PC-3 (cell line): ENCODE data around the gene BMP7. TPM values are rescaled to one million over a fixed set of nuclear protein-coding genes. Genes with fewer than 3 reads are reported as not detected.

Source experiments
- ATAC-seq: fragments of 200-7000 bp; cut with Tn5 transposase; 2 replicates; pipeline ENCODE4 v1.9.1; 2020; ENCODE audit warnings: mild to moderate bottlenecking, moderate library complexity
- BruUV-seq: library from RNA; stranded (reverse); fragments of 400-500 nt; replicated peaks from 2 replicates; lab custom pipeline; 2021; lab: Mats Ljungman, UMichigan
- CTCF ChIA-PET: fragments of 300-600 bp; sonication (Branson Sonifier 250); formaldehyde crosslinking; loops from one replicate; lab custom pipeline; 2022; ENCODE audit warnings: antibody characterized with exemption; lab: Charles Lee
- POLR2A ChIA-PET: fragments of 300-600 bp; sonication (Branson Sonifier 250); formaldehyde crosslinking; loops from one replicate; lab custom pipeline; 2022; ENCODE audit warnings: antibody characterized with exemption; ENCODE audit not compliant: unreplicated experiment; lab: Charles Lee
- DNase-seq: peaks from one replicate; pipeline ENCODE4 v3.0.0-alpha.2; 2015
- H2AFZ ChIP-seq: fragments of 300-600 bp; sonication (generic); 2 replicates; pipeline ENCODE4 v1.6.0; 2016; ENCODE audit warnings: antibody characterized with exemption, low read length
- H3F3A ChIP-seq: fragments of 300-600 bp; sonication (generic); one replicate; pipeline ENCODE4 v1.6.0; 2017; ENCODE audit warnings: antibody characterized with exemption, low read length, control low read depth, mild to moderate bottlenecking; ENCODE audit not compliant: unreplicated experiment
- H3K27ac ChIP-seq: fragments of 300-600 bp; sonication (generic); 2 replicates; pipeline ENCODE4 v1.5.1; 2016; ENCODE audit warnings: mild to moderate bottlenecking, low read length
- H3K27me3 ChIP-seq: fragments of 300-600 bp; sonication (generic); 2 replicates; pipeline ENCODE4 v1.6.1; 2016; ENCODE audit warnings: low read length, mixed read lengths
- H3K36me3 ChIP-seq: fragments of 300-600 bp; sonication (generic); 2 replicates; pipeline ENCODE4 v1.6.1; 2016; ENCODE audit warnings: low read depth, mixed run types, low read length, mixed read lengths
- H3K4me1 ChIP-seq: fragments of 300-600 bp; sonication (generic); 2 replicates; pipeline ENCODE4 v1.5.1; 2016; ENCODE audit warnings: low read length; ENCODE audit not compliant: insufficient read depth
- H3K4me2 ChIP-seq: fragments of 300-600 bp; sonication (generic); 2 replicates; pipeline ENCODE4 v1.6.0; 2016; ENCODE audit warnings: low read length
- H3K4me3 ChIP-seq: fragments of 300-600 bp; sonication (generic); 2 replicates; pipeline ENCODE4 v1.5.1; 2016; ENCODE audit warnings: mild to moderate bottlenecking, low read length, mixed read lengths
- H3K79me2 ChIP-seq: fragments of 300-600 bp; sonication (generic); 2 replicates; pipeline ENCODE4 v1.6.1; 2017; ENCODE audit warnings: low read length, mixed read lengths
- H3K9ac ChIP-seq: fragments of 300-600 bp; sonication (generic); 2 replicates; pipeline ENCODE4 v1.6.0; 2016; ENCODE audit warnings: mild to moderate bottlenecking, low read length
- H3K9me2 ChIP-seq: fragments of 300-600 bp; sonication (generic); replicated peaks from 2 replicates; pipeline ENCODE4 v1.6.1; 2016; ENCODE audit warnings: mixed run types, low read length, mixed read lengths
- H3K9me3 ChIP-seq: fragments of 300-600 bp; sonication (generic); 2 replicates; pipeline ENCODE4 v1.6.1; 2016; ENCODE audit warnings: low read length, mixed read lengths
- H4K20me1 ChIP-seq: fragments of 300-600 bp; sonication (generic); 2 replicates; pipeline ENCODE4 v1.6.1; 2016; ENCODE audit warnings: low read length, mixed read lengths
- EZH2 ChIP-seq: fragments of 300-600 bp; sonication (generic); IDR thresholded peaks from one replicate; pipeline ENCODE4 v1.6.1; 2017; ENCODE audit warnings: antibody characterized with exemption, mild to moderate bottlenecking, low read length; ENCODE audit not compliant: unreplicated experiment
- EZH2phosphoT487 ChIP-seq: fragments of 300-600 bp; sonication (generic); IDR thresholded peaks from 2 replicates; pipeline ENCODE4 v1.6.1; 2018; ENCODE audit warnings: mild to moderate bottlenecking, antibody characterized with exemption, low read length, borderline replicate concordance
- intact Hi-C: fragments of 100-400 bp; cut with micrococcal nuclease; formaldehyde crosslinking; loops from 2 replicates; pipeline ENCODE4 v1.9.0; 2023
- total RNA-seq: library from RNA; depleted of rRNA; stranded (reverse); fragments of >200 nt; gene quantifications from 2 replicates; pipeline ENCODE4 v1.2.3, GENCODE V29; 2014
- TF ChIP-seq, protein P1 (sequence below): fragments of 300-600 bp; sonication (generic); conservative IDR thresholded peaks from 2 replicates; pipeline ENCODE4 v1.5.1; 2017; ENCODE audit warnings: antibody characterized with exemption, low read depth, mild to moderate bottlenecking, low read length

BMP7 gene
- total RNA-seq, 1 experiment from 2014 or later, result not detected

DNA sequence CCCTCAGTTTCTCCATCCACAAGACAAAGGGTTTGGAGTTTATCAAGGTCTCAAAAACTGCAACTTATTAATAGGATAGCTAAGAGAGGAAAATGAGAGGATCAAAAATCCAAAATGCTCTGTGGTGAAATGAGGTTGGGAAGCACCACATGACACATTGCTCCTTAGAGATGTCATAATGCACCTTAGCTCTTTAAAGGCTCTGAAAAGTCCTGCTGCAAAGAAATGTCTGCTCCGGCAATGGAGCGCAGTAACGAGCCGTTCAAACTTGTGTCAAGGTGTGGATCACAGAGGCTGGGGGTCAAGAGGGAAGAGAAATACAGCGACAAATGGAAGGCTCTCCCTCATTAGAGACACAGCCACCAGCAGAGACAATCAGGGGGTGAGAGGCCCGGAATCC is 53.1 kb downstream of the BMP7 start:
- peaks cover 12% of the 10 kb centered on the region for H3K4me1 ChIP-seq
- H3K9me3 ChIP-seq, result no peaks in the 10 kb centered on the region
- no peaks in the 10 kb centered on the region for H3K36me3 ChIP-seq
- no peaks in the 10 kb centered on the region for H3F3A ChIP-seq
- H3K4me2 ChIP-seq, result peak overlapping the region; percentile 79
- H3K4me3 ChIP-seq, result no peak overlapping the region
- peak overlapping the region; percentile 78; the same call in 1 of the 2 replicates for H2AFZ ChIP-seq
- no peak for DNase-seq
- ChIA-PET CTCF (no interaction called here), POLR2A (no interaction called here)
- TF ChIP-seq EZH2phosphoT487 (no peak), EZH2 (no peak)
- TF ChIP-seq, protein P1, sequence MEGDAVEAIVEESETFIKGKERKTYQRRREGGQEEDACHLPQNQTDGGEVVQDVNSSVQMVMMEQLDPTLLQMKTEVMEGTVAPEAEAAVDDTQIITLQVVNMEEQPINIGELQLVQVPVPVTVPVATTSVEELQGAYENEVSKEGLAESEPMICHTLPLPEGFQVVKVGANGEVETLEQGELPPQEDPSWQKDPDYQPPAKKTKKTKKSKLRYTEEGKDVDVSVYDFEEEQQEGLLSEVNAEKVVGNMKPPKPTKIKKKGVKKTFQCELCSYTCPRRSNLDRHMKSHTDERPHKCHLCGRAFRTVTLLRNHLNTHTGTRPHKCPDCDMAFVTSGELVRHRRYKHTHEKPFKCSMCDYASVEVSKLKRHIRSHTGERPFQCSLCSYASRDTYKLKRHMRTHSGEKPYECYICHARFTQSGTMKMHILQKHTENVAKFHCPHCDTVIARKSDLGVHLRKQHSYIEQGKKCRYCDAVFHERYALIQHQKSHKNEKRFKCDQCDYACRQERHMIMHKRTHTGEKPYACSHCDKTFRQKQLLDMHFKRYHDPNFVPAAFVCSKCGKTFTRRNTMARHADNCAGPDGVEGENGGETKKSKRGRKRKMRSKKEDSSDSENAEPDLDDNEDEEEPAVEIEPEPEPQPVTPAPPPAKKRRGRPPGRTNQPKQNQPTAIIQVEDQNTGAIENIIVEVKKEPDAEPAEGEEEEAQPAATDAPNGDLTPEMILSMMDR, result no peak
- H3K9me2 ChIP-seq, result no peaks in the 10 kb centered on the region
- H3K79me2 ChIP-seq, result no peaks in the 10 kb centered on the region
- H3K9ac ChIP-seq, result no peak overlapping the region
- no peaks in the 10 kb centered on the region for H4K20me1 ChIP-seq
- no peak for ATAC-seq
- no TSS peak for BruUV-seq
- no peaks in the 10 kb centered on the region for H3K27me3 ChIP-seq
- H3K27ac ChIP-seq, result no peak overlapping the region
- intact Hi-C loops, result no loop called here

DNA sequence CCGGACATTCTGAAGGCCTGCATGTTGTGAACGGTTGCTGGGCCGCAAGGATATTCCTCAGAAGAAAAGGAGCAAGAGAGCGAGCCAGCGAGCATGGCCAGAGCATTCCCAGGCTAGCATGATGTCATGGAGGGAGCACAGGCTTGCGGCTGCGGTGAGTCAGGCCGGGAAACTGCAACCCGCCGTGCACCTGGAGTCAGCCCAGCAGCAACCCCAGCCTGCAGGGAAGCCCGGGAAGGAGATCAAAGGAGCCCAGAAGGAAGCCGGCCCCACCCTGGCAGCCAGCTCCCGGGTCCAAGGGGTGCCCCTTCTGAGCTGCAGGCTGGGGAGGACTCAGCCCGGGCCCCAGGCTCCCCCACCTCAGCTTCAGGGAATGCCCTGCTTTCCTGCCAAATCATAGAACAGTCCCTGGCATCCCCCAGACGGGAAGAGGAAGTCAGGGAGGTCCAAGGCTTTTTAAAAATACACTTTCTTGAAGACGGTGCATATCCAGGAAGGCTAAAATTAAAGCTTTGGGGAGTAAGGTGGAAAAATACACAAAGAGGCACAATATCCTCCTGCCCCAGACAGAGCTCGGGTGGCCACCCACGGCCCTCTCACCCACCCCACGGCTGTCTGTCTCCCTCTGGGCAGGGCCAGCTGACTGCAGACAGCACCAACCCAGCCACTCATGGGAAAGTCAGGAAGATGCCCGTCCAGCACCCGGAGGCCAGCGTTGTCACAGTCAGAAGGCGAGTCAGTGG is 53.7 kb downstream of the BMP7 start:
- intact Hi-C loops, result no loop called here
- ChIA-PET CTCF (no interaction called here), POLR2A (no interaction called here)
- no TSS peak for BruUV-seq
- no peaks in the 10 kb centered on the region for H4K20me1 ChIP-seq
- no peaks in the 10 kb centered on the region for H3K27me3 ChIP-seq
- H3K36me3 ChIP-seq, result no peaks in the 10 kb centered on the region
- no peaks in the 10 kb centered on the region for H3F3A ChIP-seq
- H3K4me2 ChIP-seq, result peak overlapping the region; percentile 79
- ATAC-seq, result peak; percentile 100
- peak overlapping the region; percentile 11; the same call in 1 of the 2 replicates for H3K9ac ChIP-seq
- H3K79me2 ChIP-seq, result no peaks in the 10 kb centered on the region
- no peaks in the 10 kb centered on the region for H3K9me2 ChIP-seq
- H3K4me1 ChIP-seq, result peaks cover 12% of the 10 kb centered on the region
- H3K9me3 ChIP-seq, result no peaks in the 10 kb centered on the region
- TF ChIP-seq, protein P1, result no peak
- TF ChIP-seq EZH2phosphoT487, result no peak
- no peak for TF ChIP-seq EZH2
- peak overlapping the region; percentile 56; the same call in 1 of the 2 replicates for H3K4me3 ChIP-seq
- DNase-seq, result peak; percentile 93
- H3K27ac ChIP-seq, result peak overlapping the region; percentile 28; the same call in 1 of the 2 replicates
- peak overlapping the region; percentile 78 for H2AFZ ChIP-seq
